Measurements from ENCODE around the gene TMEM38A. TPM values are rescaled to one million over a fixed set of nuclear protein-coding genes. Genes with fewer than 3 reads are reported as not detected.

The TMEM38A gene
- total and polyA plus RNA-seq, 9 of the 15 experiments (the other 6 are each of a cell fraction or from before 2014, with no cell fraction given), result 0.35 to 2.1 (median 1.2) TPM

- no peak for TF ChIP-seq ZBTB40 (IDR thresholded peaks at IDR 0.05)
- TF ChIP-seq ZBTB40 (CRISPR knock-in tag; IDR thresholded peaks at IDR 0.05), result no peak
- no peak for TF ChIP-seq U2AF1 (optimal IDR thresholded peaks at IDR 0.05; ENCODE audit: low read depth, low read length)
Observed at GRCh38 chr19:16652854-16653253, 8.1 kb upstream of the TMEM38A start (continued).
